Measurements from ENCODE around the gene ELAVL4.

Gene ELAVL4

DNA sequence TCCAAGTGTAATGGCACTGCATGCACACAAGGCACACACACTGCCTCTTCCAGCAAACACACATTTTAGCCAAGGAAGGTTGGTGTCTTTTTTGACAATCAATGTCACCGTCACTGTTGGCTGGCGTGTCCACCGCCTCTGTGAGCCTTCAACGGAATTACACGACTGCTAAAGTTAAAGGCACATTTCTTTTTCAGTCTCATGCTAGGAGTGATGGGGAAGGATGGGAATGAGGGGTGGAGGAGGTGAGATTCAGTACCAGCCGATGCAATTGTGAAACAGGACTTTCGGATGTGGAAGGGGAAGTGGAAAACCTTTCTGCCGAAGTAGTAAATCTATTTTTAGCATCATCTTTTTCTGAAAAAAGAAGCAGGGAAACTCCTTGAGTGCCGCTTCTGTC is 1.4 kb downstream of the ELAVL4 start:
- Histone ChIP-seq H3K4me2 (peak overlapping the region; percentile 75 to 94 (median 88)), H3K9ac (peak overlapping the region; percentile 5 to 67 (median 41); a peak in 17 of 22 replicates), H3K4me3 (peak overlapping the region; percentile 23 to 59 (median 46); a peak in 17 of 20 replicates), H4K20me1 (no peaks in the 10 kb centered on the region), H3K27me3 (no peaks in the 10 kb centered on the region), H3K9me3 (replicated peaks in 1 of 11) (no peaks in the 10 kb centered on the region), H3K27ac (peak overlapping the region in 10 of 11 experiments; percentile 16 to 74 (median 58); a peak in 18 of 22 replicates), H3K4me1 (peaks cover 23 to 29% (median 27%) of the 10 kb centered on the region in 10 experiments), H3K36me3 (no peaks in the 10 kb centered on the region)
- no peak; a peak in 1 of 22 replicates for TF ChIP-seq Cebpa-rat (IDR thresholded peaks at IDR 0.05)

DNA sequence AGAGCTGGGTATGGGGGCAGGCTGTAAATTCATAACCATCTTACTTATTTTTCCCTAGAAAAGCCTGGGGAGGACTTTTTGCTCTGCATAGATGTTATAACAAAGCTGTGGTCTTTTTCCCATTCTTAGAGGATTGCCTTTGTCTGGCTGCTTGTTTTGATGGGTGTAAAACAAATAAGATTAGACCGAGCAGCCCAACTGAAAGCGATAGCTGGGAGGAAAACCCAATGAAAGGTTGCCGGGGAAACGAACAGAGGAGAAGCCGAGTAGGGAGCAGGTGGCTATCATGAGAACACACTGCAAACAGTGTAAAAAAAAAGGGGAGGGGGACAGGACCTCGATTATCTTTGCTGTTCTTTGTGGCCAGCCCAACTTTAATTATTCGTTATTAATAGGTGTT is 1.9 kb downstream of the ELAVL4 start:
- no peaks in the 10 kb centered on the region for H3K36me3 ChIP-seq
- H3K9me3 ChIP-seq (replicated peaks in 1 of 11): no peaks in the 10 kb centered on the region
- peak overlapping the region; percentile 5 to 67 (median 41); a peak in 17 of 22 replicates for H3K9ac ChIP-seq
- TF ChIP-seq Cebpa-rat (IDR thresholded peaks at IDR 0.05): no peak
- peak overlapping the region; percentile 23 to 59 (median 46); a peak in 17 of 20 replicates for H3K4me3 ChIP-seq
- H3K27me3 ChIP-seq: no peaks in the 10 kb centered on the region
- no peaks in the 10 kb centered on the region for H4K20me1 ChIP-seq
- peaks cover 23 to 29% (median 27%) of the 10 kb centered on the region in 10 experiments for H3K4me1 ChIP-seq
- H3K4me2 ChIP-seq: peak overlapping the region; percentile 75 to 94 (median 88)
- H3K27ac ChIP-seq: peak overlapping the region; percentile 14 to 74 (median 58); a peak in 17 of 22 replicates

DNA sequence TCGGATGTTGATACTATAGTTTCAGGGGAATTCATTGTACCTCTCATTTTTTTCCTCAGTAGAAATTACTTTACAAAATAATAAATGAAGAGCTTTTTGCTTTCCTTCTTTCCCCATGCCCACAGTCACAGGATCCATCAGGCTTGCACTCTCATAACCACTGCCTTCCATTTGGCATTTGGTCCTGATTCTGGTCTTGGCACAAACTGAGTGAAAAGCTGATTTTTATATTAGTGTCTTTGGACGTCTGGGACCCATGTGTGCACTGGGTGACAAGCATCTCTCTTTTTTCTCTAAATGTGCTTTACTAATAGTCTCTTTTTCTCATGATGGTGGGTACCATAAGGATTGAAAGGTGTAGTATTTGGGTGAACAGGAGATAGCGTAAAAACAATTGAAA is 2.8 kb downstream of the ELAVL4 start:
- Histone ChIP-seq H3K9me3 (replicated peaks in 1 of 11) (no peaks in the 10 kb centered on the region), H3K36me3 (no peaks in the 10 kb centered on the region), H3K4me1 (peaks cover 23 to 29% (median 27%) of the 10 kb centered on the region in 10 experiments), H3K4me2 (peak overlapping the region in 9 of 11 experiments; percentile 75 to 94 (median 88); a peak in 16 of 22 replicates), H3K27ac (no peak overlapping the region), H3K4me3 (no peak overlapping the region), H3K27me3 (no peaks in the 10 kb centered on the region), H4K20me1 (no peaks in the 10 kb centered on the region), H3K9ac (no peak overlapping the region)
- TF ChIP-seq Cebpa-rat (IDR thresholded peaks at IDR 0.05): no peak

DNA sequence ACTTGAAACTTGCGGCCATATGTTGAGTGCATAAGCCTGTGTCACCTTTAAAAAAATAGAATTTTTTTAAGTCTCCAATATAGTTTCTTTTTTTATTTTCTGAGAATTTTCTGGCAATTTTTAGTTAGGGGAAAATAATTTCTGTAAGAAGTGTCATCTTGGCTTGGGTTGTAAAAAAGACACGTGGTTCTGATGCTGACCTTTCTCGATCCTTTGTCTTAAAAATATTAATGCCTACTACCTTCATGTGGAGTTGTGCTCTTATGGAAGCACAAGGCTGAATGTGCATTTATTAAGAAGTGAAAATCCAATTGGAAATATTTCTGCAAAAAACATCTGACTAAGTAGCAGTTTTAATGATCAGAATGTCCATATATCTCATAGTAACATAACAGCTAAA is 3.5 kb downstream of the ELAVL4 start:
- Histone ChIP-seq H4K20me1 (no peaks in the 10 kb centered on the region), H3K9me3 (replicated peaks in 1 of 11) (no peaks in the 10 kb centered on the region), H3K27ac (no peak overlapping the region), H3K27me3 (no peaks in the 10 kb centered on the region), H3K4me2 (no peak overlapping the region), H3K4me3 (no peak overlapping the region), H3K9ac (no peak overlapping the region), H3K4me1 (peaks cover 23 to 29% (median 27%) of the 10 kb centered on the region in 10 experiments), H3K36me3 (no peaks in the 10 kb centered on the region)
- no peak for TF ChIP-seq Cebpa-rat (IDR thresholded peaks at IDR 0.05)

DNA sequence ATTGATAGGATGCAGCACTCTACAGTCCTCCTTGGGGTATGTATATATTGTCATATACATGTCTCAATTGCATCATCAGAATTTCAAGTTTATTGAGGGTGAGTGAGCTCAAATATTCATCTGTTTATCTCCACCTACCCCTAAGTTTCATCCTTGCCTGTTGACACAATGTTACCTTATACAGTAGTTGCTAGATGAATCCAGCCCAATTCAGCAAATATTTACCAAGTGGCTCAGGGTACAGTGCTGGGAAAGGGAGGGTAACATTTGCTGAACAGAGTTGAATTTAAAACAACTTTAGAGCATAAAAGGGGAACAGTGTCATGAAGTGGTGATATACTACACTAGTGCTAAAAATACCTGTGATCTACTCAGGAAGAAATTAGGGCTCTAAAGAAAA is 14.4 kb downstream of the ELAVL4 start:
- Histone ChIP-seq H3K27me3 (no peaks in the 10 kb centered on the region), H3K4me3 (no peak overlapping the region), H3K9me3 (replicated peaks in 1 of 11) (no peaks in the 10 kb centered on the region), H3K9ac (no peak overlapping the region), H3K27ac (no peak overlapping the region), H3K4me2 (no peak overlapping the region), H3K36me3 (no peaks in the 10 kb centered on the region), H3K4me1 (no peaks in the 10 kb centered on the region), H4K20me1 (no peaks in the 10 kb centered on the region)
- no peak for TF ChIP-seq Cebpa-rat (IDR thresholded peaks at IDR 0.05)

DNA sequence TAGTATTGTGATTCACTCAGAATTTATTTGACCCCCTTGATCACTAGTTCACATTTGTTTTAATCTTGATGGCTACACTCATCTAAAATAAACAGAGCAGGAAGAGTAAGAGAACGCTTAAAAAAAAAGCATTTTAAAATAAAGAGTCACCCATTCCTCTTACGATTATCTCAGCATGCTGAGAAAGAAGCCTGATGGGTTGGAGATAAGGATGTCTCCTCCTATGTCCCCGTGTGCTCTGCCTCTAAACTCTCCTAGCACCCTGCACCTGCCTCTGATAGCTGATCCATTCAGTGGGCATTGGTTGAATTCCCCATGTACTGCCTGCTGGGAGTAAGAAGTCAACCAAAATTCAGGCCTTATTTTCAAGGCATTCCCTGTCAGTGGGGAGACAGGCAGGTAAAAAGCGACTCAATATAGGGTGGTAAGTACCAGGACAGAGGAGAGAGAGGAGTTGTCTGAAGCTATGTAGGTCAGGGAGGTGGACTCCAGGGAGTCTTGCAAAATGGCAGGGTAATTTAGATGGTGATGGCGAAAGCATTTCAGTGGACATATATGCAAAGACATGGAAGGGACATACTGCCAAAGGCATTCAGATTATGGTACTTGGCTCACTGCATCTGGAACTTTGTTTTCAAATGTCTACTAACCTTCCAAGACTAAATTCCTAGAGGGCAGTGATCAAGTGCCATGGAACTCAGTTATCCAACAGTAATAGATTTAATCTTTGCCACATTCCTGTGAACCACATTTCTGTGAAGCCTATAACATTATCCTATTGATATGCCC is 18.4 kb downstream of the ELAVL4 start:
- H4K20me1 ChIP-seq: no peaks in the 10 kb centered on the region
- H3K4me1 ChIP-seq: no peaks in the 10 kb centered on the region
- H3K36me3 ChIP-seq: no peaks in the 10 kb centered on the region
- H3K27ac ChIP-seq: no peak overlapping the region
- no peak overlapping the region for H3K9ac ChIP-seq
- no peaks in the 10 kb centered on the region for H3K9me3 ChIP-seq (replicated peaks in 1 of 11)
- H3K4me2 ChIP-seq: no peak overlapping the region
- no peak overlapping the region for H3K4me3 ChIP-seq
- no peak for TF ChIP-seq Cebpa-rat (IDR thresholded peaks at IDR 0.05)
- H3K27me3 ChIP-seq: no peaks in the 10 kb centered on the region

DNA sequence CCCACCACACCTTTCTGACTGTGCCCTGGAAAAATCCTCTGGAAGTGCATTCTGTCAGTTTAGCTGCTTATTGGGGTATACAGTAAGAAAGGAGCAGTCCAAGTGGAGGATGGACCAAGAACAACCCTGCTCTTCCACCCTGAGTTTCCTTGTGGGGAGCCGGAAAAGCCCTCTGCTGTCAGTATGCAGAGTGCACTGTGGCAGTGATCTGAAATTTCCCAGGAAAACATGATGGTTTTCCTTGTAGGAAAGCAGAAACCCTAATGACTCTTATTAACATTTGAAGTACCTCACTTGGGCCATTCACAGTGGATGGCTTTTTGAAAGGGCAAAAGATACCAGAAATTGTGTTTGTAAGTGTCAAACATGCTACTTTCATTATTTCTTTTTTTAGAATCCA is 20.5 kb downstream of the ELAVL4 start:
- Histone ChIP-seq H3K4me3 (no peak overlapping the region), H3K4me2 (no peak overlapping the region), H3K36me3 (no peaks in the 10 kb centered on the region), H4K20me1 (no peaks in the 10 kb centered on the region), H3K9me3 (replicated peaks in 1 of 11) (no peaks in the 10 kb centered on the region), H3K27me3 (no peaks in the 10 kb centered on the region), H3K27ac (no peak overlapping the region), H3K4me1 (peaks cover 0 to 5% (median 2%) of the 10 kb centered on the region in 10 experiments; a peak in 10 of 20 replicates), H3K9ac (no peak overlapping the region)
- no peak for TF ChIP-seq Cebpa-rat (IDR thresholded peaks at IDR 0.05)

DNA sequence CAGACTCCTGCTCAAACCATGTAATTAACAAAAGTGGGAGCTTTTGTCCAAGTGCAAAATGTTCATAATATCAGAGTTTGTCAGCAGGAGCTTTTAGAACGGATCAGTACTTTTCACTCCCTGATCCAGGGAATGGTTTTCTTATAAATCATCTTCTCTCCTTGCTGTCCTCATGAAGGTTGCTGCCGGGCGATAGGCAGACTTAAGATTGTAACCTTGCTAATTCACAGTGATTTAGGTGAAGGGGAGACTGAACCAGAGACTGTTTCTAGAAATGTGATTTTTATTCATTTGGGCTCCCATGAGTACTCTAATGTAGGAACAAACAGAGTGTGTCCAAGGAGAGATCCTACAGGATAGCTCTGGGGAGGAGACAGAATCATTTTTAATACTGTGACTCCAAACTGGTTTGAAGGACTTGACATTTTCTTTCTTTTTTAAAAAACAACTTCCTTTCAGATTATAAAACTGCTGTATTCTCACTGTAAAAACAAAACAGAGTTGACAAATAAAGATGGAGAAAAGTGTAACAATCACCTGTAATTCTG is 23.7 kb downstream of the ELAVL4 start:
- H3K4me1 ChIP-seq: peaks cover 0 to 34% (median 23%) of the 10 kb centered on the region in 10 experiments; a peak in 13 of 20 replicates
- H3K4me2 ChIP-seq: no peak overlapping the region
- H3K9me3 ChIP-seq (replicated peaks in 1 of 11): no peaks in the 10 kb centered on the region
- H3K27me3 ChIP-seq: no peaks in the 10 kb centered on the region
- H4K20me1 ChIP-seq: no peaks in the 10 kb centered on the region
- H3K9ac ChIP-seq: no peak overlapping the region
- no peak for TF ChIP-seq Cebpa-rat (IDR thresholded peaks at IDR 0.05)
- H3K27ac ChIP-seq: no peak overlapping the region
- no peaks in the 10 kb centered on the region for H3K36me3 ChIP-seq
- no peak overlapping the region for H3K4me3 ChIP-seq

DNA sequence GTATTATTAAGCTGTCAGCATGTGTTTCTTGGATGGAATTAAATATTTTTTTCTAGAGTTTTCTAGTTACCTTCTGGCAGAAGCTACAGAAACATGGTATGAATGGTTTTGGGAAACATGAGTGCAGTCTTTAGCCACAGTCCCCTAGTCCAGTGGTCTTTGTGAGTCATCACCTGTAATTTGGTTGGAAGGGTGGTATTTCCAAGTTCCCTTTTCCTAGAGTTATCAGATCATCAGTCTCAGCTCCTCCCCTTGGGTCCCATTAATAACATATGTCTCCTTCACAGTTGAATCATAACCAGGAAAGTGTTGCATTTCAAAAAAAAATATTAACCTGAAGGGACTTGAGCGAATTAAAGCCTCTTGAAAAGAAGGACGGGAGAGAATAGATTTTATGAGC is 27.0 kb downstream of the ELAVL4 start:
- peak overlapping the region in 6 of 11 experiments; percentile 28 to 78 (median 57); a peak in 12 of 22 replicates for H3K4me2 ChIP-seq
- H3K9me3 ChIP-seq (replicated peaks in 1 of 11): no peaks in the 10 kb centered on the region
- no peaks in the 10 kb centered on the region for H3K27me3 ChIP-seq
- H3K9ac ChIP-seq: no peak overlapping the region
- no peaks in the 10 kb centered on the region for H3K36me3 ChIP-seq
- TF ChIP-seq Cebpa-rat (IDR thresholded peaks at IDR 0.05): no peak
- no peak overlapping the region; a peak in 1 of 22 replicates for H3K27ac ChIP-seq
- no peaks in the 10 kb centered on the region for H4K20me1 ChIP-seq
- peaks cover 0 to 41% (median 29%) of the 10 kb centered on the region in 10 experiments; a peak in 13 of 20 replicates for H3K4me1 ChIP-seq
- H3K4me3 ChIP-seq: no peak overlapping the region

Data from BLaER1 treated with 17β-estradiol and CSF1 and Interleukin-3, amounts not matched to agents 10 nM and 100 nM (cell line).